BE2C (cell line): Measurements from ENCODE around the gene ZMIZ2.
"Not testable (repeated sequence)": the region's sequence is repeated elsewhere in the genome, so short reads cannot be mapped to it uniquely, and the experiment has no call there.

Source experiments
- DNase-seq: peaks from one replicate; pipeline ENCODE4 v3.0.0-alpha.2; 2020
- H3K27me3 ChIP-seq: fragments of 250-450 bp; sonication (Bioruptor Pico); 2 replicates; pipeline ENCODE4 v1.5.1; 2020; ENCODE audit warnings: mild to moderate bottlenecking
- H3K36me3 ChIP-seq: fragments of 250-450 bp; sonication (Bioruptor Pico); 2 replicates; pipeline ENCODE4 v1.5.1; 2020; ENCODE audit warnings: mild to moderate bottlenecking
- H3K4me1 ChIP-seq: fragments of 250-450 bp; sonication (Bioruptor Pico); 2 replicates; pipeline ENCODE4 v1.5.1; 2020
- H3K4me3 ChIP-seq: 2 replicates; pipeline ENCODE4 v1.5.1; 2011; ENCODE audit warnings: low read depth, low read length
- H3K9me3 ChIP-seq: fragments of 250-450 bp; sonication (Bioruptor Pico); 2 replicates; pipeline ENCODE4 v1.5.1; 2020
- TF ChIP-seq, protein P1 (sequence below): IDR thresholded peaks from 2 replicates; pipeline ENCODE4 v1.5.1; 2012; ENCODE audit warnings: mild to moderate bottlenecking, low read depth, low read length

The ZMIZ2 gene

GRCh38 chr7:44727158-44727936 is 21.3 kb upstream of the ZMIZ2 start:
- H3K4me3 ChIP-seq, result no peak overlapping the region
- H3K9me3 ChIP-seq, result no peaks in the 10 kb centered on the region
- no peaks in the 10 kb centered on the region for H3K36me3 ChIP-seq
- no peak for DNase-seq
- no peaks in the 10 kb centered on the region for H3K27me3 ChIP-seq
- TF ChIP-seq, protein P1, sequence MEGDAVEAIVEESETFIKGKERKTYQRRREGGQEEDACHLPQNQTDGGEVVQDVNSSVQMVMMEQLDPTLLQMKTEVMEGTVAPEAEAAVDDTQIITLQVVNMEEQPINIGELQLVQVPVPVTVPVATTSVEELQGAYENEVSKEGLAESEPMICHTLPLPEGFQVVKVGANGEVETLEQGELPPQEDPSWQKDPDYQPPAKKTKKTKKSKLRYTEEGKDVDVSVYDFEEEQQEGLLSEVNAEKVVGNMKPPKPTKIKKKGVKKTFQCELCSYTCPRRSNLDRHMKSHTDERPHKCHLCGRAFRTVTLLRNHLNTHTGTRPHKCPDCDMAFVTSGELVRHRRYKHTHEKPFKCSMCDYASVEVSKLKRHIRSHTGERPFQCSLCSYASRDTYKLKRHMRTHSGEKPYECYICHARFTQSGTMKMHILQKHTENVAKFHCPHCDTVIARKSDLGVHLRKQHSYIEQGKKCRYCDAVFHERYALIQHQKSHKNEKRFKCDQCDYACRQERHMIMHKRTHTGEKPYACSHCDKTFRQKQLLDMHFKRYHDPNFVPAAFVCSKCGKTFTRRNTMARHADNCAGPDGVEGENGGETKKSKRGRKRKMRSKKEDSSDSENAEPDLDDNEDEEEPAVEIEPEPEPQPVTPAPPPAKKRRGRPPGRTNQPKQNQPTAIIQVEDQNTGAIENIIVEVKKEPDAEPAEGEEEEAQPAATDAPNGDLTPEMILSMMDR, result no peak
- no peaks in the 10 kb centered on the region for H3K4me1 ChIP-seq

GRCh38 chr7:44727937-44728262 is 20.7 kb upstream of the ZMIZ2 start:
- no peaks in the 10 kb centered on the region for H3K36me3 ChIP-seq
- H3K4me1 ChIP-seq, result no peaks in the 10 kb centered on the region
- DNase-seq, result no peak
- H3K27me3 ChIP-seq, result no peaks in the 10 kb centered on the region
- H3K9me3 ChIP-seq, result no peaks in the 10 kb centered on the region
- no peak overlapping the region for H3K4me3 ChIP-seq
- TF ChIP-seq, protein P1, result no peak

GRCh38 chr7:44729949-44730590 is 18.6 kb upstream of the ZMIZ2 start:
- no peaks in the 10 kb centered on the region for H3K27me3 ChIP-seq
- no peak for DNase-seq
- no peaks in the 10 kb centered on the region for H3K9me3 ChIP-seq
- TF ChIP-seq, protein P1, result no peak
- no peaks in the 10 kb centered on the region for H3K36me3 ChIP-seq
- no peak overlapping the region for H3K4me3 ChIP-seq
- no peaks in the 10 kb centered on the region for H3K4me1 ChIP-seq

DNA sequence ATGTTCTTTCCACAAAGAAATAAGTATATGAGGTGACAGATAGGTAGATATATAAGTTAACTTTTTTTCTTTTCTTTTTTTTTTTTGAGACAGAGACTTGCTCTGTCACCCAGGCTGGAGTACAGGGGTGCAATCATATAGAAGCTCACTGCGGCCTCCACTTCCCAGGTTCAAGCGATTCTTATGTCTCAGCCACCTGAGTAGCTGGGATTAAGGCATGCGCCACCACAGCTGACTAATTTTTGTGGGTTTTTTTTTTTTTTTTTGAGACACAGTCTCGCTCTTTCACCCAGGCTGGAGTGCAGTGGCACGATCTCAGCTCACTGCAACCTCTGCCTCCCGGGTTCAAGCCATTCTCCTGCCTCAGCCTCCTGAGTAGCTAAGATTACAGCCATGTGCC is 15.7 kb upstream of the ZMIZ2 start:
- H3K27me3 ChIP-seq, H3K36me3 ChIP-seq, DNase-seq, H3K9me3 ChIP-seq, H3K4me1 ChIP-seq, H3K4me3 ChIP-seq: not testable (repeated sequence)

DNA sequence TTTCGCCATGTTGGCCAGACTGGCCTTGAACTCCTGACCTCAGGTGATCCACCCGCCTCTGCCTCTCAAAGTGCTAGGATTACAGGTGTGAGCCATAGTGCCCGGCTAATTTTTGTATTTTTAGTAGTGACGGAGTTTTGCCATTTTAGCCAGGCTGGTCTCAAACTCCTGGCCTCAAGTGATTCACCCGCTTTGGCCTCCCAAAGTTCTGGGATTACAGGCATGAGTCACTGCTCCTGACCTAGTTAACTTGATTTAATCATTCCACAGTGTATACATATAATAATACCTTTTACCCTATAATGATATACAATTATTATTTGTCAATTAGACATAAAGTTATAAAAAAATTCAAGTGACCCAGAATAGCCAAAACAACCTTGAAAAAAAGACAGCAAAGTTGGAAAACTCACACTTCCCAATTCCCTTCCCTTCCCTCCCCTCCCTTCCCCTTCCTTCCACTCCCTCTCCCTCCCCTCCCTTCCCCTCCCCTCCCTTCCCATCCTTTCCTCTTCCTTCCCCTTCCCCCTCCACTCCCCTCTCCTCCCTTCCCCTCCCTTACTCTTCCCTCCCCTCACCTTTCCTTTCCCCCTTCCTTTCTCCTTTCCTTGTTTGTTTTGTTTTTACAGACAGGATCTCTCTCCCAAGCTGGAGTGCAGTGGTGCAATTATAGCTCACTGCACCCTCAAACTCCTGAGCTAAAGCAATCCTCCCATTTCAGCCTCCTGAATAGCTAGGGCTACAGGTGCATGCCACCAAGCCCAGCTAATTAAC is 14.8 kb upstream of the ZMIZ2 start:
- Histone ChIP-seq H3K9me3 (no peaks in the 10 kb centered on the region), H3K27me3 (no peaks in the 10 kb centered on the region), H3K4me3 (no peak overlapping the region), H3K4me1 (no peaks in the 10 kb centered on the region), H3K36me3 (no peaks in the 10 kb centered on the region)
- TF ChIP-seq, protein P1, result no peak
- no peak for DNase-seq

DNA sequence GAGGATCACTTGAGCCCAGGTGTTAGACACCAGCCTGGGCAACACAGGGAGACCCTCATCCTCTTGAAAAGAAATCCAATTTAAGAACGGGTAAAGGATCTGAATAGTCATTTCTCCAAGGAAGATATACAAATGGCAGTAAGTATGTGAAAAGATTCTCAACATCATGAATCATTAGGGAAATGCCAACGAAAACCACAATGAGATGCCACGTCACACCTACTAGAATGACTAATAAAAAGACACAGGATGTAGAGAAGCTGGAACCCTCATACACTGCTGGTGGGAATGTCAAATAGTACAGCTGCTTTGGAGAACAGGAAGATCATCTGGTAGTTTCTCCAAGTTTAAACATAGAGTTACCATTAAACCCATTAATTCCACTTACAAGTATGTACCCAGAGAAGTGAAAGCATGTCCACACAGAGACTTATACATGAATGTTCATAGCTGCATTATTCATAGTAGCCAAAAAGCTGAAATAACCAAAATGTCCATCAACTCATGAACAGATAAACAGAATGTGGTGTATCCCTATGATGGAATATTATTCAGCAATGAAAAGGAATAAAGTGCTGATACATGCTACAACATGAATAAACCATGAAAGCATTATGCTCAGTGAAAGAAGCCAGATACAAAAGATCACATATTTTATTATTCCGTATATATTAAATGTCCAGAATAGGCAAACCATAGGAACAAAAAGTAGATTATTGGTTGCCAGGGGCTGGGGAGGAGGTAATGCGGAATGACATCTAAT is 13.1 kb upstream of the ZMIZ2 start:
- Histone ChIP-seq H3K4me3 (no peak overlapping the region), H3K36me3 (no peaks in the 10 kb centered on the region)
- DNase-seq, result no peak

More for the DNA sequence above, 13.1 kb upstream of the ZMIZ2 start:
- H3K4me1 ChIP-seq, result no peaks in the 10 kb centered on the region
- no peaks in the 10 kb centered on the region for H3K27me3 ChIP-seq
- H3K9me3 ChIP-seq, result no peaks in the 10 kb centered on the region
- TF ChIP-seq, protein P1, result no peak
